HL-60/S4 (cell line): ENCODE measurements around the gene COPB2.
"Not testable (repeated sequence)": the region's sequence is repeated elsewhere in the genome, so short reads cannot be mapped to it uniquely, and the experiment has no call there.

Experiments used
- in situ Hi-C: fragments of 300-500 bp; cut with MboI; formaldehyde crosslinking; loops from 2 replicates; pipeline ENCODE4 v1.14.3; 2022; ENCODE audit warnings: low sequenced_read_pairs

Gene COPB2

DNA sequence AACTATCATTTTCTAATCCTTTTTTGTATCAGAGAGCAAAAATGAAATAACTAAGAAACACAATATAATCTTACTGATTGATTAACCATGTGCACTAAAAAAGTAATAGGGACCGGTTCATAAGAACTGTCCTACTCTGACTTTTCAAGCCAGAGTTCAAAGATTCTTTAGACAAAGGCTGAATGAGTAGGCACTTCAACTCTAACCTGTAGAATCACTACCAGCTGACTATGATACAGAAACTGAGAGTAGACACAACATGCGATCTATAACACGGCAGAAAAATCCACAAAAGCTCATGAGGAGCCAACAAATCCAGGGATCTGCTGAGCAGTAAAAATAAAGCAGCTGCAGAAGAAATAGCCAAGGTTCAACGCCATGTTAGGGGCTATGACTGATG is 8.9 kb downstream of the COPB2 start:
- in situ Hi-C loops, result no loop called here

DNA sequence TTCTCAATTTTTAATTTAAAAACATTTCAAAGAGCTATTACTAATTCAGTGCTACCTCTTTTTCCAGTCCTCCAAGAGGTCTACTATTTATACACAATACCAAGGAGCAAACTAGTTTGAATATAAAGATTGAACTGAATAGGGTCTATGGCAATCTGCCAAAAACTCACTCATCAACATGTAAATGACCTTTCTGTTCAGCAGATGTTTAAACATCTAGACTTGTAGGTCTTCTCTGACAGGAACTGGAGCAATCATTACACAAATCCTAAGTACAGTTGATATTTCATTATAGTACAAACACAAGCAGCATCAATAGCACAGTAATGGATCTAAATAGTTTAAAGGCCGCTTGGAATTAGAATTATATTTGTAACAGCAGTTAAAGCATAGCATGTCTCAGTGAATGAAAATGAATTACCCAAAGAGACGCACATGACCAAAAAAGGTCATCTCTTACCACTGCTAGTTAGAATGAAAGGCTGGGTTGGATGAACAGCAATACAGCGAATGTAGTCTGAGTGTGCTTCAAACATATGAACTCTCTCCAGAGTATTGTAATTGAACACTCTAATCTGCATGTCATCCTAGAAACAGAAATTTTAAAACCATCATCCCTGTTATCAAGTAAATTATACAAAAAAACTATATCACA is 10.7 kb downstream of the COPB2 start:
- in situ Hi-C loops, result no loop called here

DNA sequence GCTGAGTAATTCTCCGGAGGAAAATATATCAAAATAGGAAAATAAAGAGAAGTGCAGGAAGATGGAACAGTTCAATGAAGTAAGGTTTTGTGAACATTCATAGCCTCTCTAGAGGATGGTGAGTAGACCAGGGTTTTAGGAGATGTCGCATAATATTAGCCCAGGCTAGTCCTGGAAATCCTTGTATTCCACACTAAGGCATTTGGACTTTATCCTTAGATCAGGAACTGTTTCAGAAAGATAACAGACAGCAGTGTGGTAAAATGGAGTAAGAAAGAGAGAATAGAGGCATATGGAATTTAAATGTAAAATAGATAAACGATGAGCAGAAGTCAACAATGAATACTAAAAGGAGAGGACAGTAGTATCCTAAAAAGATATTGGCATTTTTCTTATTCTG is 12.1 kb downstream of the COPB2 start:
- in situ Hi-C loops, result no loop called here

DNA sequence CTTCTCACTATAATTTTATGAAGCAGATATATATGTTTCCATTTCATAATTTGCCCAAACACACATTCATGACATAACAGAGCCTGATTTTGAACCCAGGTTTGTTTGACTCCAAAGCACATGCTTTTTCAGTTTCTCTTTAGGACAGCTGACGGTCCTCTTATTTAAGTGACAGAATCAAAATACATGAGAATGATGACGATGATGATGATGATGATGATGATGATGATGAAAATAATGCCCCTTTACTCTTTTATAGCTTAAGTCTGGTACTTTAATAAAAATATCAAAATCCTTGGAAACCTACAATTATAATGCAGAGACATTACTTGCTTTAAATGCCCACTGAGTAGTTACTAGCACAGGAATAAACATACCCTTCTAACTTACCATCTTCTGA is 15.3 kb downstream of the COPB2 start:
- in situ Hi-C loops, result no loop called here

DNA sequence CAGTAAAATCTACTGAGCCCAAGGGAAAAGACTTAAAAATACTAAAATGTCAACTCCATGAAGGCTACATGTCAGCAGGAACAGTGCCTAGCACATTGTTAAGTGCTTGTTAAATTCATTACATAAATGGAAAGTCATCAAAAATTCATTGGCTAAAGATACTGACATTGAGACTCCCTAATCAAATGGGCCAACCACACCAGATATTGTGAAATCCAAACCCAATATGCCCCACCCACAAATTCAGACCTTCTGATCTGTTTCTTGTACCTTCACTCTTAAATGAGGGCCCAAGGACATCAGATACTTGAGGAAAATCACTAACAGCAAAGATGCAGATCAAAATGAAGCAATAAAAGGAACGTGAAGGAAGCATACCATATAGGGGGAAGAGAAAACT is 24.9 kb downstream of the COPB2 start:
- in situ Hi-C loops, result no loop called here

DNA sequence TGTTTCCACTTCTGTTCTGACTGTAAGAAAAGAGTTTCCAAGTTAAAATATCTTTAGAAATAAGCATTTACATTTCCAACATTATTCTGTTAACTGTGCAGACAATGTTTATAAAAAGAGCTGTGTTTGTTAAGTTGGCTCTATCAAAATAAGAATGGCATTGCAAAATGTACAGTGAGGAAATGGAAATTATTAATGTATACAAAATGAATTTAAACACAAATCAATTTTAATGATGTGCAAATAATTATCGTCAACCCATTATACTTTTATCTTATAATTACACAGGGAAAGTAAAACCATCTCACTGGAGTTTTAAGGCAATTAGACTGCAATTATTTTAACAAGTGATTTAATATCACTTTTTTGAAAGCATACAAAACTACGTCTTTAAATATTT is 28.2 kb downstream of the COPB2 start:
- in situ Hi-C loops, result no loop called here

DNA sequence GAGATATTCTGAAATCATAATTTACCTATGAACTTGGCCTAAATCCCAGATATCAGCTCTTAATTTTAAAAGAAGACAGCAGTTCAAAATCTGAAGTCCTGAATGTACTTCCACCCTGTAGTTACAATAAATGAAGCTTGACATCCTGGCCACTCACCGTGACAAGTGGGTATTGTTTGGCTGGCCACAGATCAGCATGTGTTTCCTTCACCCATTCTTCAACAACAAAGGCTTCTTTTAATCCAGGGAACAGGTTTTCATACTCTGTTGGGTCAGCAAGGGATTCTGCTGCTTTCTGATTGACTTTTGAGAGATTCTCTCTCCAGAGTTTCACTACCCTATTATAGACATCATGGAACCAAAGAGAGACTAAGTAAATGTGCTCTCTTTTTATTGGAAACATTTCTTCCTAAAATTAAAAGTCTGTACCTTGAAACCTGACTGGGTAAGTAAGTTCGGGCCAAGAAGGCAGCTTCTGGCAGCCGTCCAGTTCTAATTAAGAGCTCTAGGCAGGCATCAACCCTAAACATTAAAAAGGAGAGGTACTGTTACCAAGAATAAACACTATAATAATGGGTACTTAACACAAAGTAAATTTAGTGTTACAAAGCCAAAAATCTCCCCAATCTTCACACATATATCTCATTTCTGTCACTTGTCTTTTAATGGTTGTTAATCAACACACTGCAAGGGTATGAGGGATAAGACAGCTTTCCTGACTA is 30.4 kb downstream of the COPB2 start:
- in situ Hi-C loops, result no loop called here

DNA sequence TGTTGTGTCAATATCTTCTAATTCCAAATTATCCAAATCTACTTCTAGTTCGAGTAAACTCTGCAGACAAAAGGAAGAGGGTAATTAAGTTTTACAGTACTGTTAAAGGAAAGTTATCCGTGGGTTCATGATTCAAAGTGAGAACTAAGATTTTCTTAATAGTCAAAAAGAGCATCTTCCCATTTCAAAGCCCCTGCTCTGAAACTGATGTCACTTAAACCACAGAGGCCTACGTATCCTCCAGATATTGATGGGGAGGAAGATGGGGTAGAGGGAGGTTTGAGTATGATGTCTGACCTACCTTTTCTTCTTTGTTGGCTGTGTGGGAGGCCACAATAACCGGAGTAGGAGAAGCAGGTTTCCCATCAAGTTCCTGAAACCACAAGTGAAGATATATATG is 31.5 kb downstream of the COPB2 start:
- in situ Hi-C loops, result no loop called here

DNA sequence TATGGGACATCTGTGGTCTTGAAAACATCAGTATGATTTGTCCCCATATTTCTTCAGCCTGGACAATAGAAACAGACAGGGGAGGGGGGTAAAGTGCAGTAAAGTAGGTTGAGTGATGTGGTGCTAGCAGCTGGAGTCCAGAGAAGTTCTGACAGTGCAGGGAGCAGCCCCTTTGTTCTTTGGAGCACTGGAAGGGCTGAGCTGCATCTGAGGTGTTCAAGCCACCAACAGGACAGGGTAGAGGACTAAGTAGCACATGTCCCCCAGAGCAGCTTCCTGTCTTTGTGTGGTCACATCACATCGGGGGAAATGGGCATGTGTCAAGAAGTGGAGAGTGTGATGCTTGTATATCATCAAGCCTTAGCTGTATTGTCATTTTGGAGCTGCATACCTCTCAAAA is 33.6 kb downstream of the COPB2 start:
- in situ Hi-C loops, result no loop called here

DNA sequence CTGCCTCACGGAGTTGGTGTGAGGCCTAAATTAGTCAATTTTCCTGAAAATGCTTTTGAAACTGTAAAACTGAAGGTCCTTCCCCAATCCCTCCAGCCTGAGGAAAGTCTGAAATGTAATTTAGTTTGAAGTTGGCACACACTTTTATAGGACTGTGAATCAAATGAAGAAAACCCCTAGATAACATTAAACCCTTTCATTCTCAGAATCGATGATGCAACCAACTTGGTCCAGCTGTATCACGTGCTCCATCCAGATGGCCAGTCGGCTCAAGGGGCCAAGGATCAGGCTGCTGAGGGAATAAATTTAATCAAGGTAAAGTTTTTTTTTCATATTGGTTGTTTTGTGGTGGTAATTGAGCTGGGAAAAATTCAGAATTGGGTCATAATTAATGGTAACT is 34.0 kb downstream of the COPB2 start:
- in situ Hi-C loops, result no loop called here

DNA sequence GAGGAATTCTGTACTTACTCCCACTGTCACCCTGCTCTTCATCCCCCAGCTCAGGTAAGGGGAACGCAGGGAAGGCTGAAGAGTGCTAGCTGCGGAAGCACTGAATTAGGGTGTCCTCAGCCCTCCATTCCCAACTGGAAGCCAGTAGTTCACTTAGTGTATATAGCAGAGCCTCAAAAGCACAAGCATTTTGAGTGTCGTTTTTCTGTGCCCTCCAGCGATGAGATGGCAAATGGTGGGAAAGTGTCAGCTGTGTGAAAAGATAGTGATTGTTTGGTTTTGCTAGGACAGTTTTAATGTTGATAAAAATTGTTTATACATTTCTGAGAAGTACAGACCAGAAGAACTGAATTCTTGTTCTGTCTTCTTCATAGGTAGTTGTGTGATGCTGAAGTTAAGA is 34.8 kb downstream of the COPB2 start:
- in situ Hi-C loops, result no loop called here

DNA sequence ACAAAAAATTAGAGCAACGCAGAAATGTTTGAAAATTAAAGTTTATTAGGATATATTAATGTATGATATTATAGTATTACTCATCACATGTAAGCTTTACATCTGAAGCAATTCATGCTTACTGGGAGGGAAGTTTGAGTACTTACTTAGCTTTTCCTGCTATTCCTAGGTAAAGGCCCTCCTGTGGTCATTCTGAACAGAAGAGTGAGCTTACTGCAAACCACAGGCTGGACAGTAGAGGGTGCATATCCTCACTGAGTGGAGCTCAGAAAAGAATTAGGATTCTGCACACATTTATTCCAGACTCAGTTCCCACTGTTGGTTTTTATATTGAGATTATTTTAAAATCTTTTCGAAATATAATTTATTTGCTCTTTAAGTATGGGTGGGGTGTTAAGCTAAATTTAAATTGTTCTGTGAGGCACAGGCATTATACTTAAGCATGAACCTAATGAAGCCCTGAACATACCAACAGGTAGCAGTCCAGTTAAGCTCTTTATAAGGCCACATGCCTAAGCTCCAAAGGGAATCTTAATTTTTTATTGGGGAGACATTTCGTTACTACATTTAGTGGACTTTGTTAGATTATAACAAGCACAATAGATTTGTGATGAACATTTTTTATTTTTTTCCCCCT is 35.4 kb downstream of the COPB2 start:
- in situ Hi-C loops, result no loop called here

DNA sequence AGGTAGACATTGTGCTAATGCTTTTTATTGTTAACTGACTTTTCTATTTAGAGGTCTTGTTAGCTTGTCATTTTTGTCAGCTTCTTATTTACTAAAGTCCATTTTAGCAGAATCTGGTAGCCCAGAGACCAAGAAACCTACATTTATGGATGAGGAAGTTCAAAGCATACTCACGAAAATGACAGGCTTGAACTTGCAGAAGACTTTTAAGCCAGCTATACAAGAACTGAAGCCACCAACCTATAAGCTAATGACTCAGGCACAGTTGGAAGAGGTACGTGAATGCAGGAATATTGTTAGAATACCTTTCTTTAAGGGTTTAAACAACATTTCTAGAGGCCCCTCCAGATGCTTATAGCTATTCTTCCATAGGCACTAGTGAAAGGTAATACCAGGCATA is 42.7 kb downstream of the COPB2 start:
- in situ Hi-C loops, result no loop called here

DNA sequence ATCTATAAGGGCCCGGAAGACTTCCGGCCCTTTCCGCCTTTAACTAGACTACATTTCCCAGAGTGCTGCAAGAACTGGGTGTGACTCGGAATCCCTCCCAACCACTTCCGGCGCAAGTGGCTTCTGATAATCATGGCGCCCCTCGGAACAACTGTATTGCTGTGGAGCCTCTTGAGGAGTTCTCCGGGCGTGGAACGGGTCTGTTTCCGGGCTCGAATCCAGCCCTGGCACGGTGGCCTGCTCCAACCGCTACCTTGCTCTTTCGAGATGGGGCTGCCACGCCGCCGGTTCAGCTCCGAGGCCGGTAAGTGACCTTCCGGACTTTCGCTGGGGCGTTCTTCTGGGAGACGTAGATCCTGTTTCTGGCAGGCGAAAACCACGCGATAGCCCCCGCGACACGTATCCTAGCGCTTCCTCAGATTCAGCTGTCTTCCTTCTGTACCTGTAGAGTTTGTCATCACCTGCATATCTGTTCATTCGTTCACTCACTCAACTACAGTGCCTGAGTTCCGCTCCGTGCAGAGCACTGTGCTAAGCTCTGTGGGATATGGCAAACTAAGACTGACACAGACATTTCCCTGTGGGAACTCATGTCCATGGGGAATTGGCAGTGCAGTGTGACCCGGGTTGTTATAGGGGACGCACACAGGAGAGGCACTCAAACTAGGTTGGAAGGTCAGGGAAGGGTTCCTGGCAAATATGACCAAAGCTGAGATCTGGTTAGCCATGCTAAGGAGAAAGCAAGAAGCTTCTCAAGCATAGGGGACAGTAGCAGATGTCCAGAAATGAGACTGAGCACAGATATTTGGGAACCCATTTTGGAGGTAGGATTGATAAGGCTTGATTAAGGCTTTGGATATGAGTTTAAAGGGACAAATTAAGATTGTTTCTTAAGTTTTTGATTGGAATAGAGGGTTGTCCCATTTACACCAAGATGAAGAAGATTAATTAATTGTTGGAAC is 45.3 kb downstream of the COPB2 start, which contains the start of gene MRPS22:
Gene MRPS22, plus strand, starts transcription at position 126 of the 962 bp plus-strand sequence. Its CDS starts 7 bp downstream, at position 133.
- in situ Hi-C loops, result no loop called here

DNA sequence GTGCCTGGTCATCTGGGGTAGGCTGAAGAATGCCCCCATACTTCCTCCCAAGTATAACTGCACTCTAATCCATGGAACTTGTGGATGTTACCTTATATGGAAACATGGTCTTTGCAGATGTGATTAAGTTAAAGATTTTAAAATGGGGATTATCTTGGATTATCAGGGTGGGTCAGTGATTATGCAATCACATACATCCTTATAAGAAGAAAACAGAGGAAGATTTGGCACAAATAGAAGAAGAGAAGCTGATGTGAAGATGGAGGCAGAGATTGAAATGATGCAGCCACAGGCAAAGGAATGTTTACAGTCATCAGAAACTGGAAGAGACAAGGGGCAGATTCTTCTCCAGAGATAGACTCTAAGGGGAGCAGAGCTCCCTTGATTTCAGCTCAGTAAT is 47.4 kb downstream of the COPB2 start:
- in situ Hi-C loops, result no loop called here

DNA sequence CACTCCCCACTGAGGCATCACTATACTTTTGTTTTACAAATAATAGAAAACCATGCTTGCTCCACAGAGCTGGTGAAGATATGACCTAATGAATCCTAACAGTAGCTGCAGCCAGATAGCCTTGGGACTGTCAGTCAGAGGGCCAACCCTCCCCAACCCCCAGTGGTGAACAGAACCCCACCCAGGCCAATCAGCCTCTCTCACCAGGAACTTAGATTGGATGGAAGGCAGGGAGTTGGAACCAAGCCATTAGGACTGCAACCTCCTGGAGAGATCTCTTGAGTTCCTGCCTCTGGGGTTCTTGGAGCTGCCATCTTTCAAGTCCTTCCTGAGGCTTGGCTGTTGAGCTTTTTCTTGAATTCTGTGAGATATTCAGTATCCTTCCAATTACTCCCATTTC is 48.7 kb downstream of the COPB2 start:
- in situ Hi-C loops, result no loop called here

DNA sequence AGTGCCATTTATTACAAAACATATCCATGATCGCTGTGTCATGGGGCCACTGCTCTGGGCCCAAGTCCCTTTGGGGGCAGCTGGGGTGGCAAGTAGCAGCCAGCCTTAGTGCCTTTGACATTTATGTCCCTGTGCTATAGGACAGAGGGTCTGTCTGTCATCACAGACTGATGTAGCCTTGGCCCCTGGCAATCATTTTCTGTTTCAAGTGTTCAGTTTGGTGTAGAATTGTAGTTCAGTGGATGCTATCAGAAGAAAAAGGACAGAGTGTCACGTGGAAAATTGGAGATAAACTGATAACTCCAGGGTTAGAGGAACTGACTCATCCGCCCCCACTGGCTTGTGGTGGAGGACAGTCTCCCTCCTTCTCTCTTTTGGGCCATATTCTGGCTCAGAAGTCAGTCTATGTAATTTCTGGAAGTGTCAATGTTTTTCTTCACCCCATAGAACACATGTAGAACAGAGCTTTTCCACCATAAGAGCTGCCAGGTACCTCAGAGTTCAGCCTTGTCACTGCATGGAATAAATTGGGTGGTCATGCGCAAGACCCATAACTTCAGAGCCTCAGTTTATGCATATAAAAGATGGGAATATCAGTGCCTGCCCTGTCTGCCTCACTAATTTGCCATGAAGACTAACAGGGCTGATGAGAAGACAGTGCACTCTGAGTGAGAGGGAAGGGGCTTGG is 50.1 kb downstream of the COPB2 start:
- in situ Hi-C loops, result no loop called here

DNA sequence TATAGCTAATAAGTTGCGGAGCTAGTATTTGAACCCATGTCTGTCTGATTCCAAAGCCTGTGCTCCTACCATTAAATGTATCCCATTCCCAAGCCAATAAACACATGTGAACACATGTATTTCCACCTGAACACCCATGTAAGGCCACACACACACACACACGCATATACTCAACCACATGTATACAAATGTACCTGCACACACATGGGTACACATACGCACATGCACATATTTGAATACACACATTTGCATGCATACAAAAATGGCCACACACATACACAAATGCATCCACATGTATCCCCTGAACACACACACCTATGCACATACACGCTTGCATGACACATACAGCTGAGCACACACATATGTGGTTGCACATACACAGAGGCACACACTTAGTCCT is 51.0 kb downstream of the COPB2 start:
- in situ Hi-C loops, result no loop called here

DNA sequence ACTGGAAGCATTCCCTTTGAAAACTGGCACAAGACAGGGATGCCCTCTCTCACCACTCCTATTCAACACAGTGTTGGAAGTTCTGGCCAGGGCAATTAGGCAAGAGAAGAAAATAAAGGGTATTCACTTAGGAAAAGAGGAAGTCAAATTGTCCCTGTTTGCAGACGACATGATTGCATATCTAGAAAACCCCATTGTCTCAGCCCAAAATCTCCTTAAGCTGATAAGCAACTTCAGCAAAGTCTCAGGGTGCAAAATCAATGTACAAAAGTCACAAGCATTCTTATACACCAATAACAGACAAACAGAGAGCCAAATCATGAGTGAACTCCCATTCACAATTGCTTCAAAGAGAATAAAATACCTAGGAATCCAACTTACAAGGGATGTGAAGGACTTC is 54.8 kb downstream of the COPB2 start:
- in situ Hi-C loops, result not testable (repeated sequence)

DNA sequence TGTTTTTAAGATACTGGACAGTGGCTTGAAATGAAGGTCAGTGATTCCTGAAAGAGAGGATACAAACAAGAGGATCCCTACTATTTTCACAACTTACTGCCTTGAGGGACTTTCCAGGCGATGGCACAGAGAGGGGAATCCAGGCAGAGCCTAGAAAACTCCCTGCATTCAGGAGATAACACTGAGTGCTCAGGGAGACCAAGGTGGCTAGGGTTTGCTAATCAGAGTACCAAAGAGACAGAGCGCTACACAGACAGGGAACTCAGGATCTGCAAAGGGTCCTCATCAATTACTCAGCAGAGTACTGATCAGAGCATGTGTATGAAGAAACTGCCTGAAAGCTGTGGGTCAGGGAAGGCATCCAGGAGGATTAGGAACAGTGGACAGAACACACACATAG is 57.4 kb downstream of the COPB2 start:
- in situ Hi-C loops, result no loop called here
